GM19463 (cell line): ENCODE results near the gene MACO1.
"Not testable (repeated sequence)": the region's sequence is repeated elsewhere in the genome, so short reads cannot be mapped to it uniquely, and the experiment has no call there.

ENCODE experiments used
- ATAC-seq: cut with Tn5 transposase; IDR thresholded peaks from one replicate; pipeline ENCODE4 v1.9.1; 2021; ENCODE audit warnings: mild to moderate bottlenecking, moderate library complexity; ENCODE audit not compliant: unreplicated experiment

MACO1 gene

DNA sequence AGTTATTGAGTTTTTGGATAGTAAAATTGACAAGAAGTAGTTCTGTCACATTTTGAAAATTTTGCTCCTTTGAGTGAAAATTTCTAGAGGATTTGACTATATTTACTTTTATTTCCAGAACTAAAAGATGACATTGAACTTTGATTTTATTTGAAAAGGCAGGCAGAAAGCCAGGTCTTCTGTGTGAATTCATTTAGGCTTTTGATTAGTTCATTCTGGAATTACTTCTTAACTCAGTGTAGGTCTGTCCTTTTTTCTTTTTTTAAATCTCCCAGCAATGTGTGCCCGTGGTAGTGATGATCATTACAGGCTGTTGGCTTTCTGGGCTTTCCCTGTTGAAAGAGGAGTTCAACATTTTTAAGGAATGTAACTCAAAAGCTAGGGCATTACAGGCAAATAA, 53.8 kb downstream of the MACO1 start:
- no peak for ATAC-seq

DNA sequence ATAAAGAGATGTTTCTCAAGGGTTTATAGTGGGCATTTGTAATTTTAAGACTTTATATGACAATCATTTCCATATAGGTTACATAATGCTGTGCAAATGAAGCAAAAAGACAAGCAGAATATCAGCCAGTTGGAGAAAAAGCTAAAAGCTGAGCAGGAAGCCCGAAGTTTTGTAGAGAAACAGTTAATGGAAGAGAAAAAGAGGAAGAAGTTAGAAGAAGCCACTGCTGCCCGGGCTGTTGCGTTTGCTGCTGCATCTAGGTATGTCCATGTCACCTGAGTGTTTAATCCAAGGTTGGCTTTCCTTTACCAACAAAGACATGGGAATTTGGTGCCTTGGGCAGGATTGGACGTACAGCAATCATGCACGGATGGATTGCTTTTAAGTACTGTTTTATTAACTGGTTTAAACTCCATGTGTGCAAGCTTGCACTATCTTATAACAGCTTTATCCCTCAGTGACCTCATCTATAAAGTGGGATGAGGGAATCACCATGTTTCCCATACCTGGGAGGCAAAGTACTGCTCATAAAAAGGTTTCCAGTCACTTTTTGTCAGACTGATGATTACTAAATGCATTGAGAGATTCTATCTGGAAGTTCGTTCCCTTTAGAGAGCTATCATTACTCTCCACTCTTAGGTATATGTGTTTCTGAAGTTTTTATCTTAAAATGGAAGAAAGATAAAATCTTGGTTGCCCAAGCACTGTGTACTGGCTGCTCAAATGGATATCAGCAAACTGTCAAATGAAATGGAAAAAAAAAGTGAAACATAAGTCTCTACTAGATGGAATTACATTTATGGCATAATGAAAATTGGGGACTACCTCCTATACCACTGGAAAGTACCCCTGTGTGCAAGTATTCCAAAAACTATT, 55.1 kb downstream of the MACO1 start:
- ATAC-seq = no peak

DNA sequence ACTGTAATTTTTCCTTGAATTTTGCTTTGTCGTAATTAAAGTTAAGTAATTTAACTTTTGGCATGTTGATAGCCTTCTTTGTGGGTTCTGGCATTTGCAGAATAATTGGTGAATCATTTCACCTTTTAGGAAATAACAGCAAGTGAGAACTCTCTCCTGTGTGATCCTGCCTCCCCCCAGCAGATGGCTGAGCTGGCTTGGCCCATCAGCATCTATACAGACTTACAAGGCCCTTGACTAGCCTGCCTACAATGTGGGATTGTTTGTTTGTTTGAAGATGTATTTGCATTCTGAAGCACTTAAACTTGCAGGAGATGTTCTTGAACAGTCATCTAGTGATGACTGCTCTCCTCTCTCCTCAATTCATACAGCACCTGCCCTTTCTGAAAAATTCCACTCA, 55.9 kb downstream of the MACO1 start:
- ATAC-seq = no peak

DNA sequence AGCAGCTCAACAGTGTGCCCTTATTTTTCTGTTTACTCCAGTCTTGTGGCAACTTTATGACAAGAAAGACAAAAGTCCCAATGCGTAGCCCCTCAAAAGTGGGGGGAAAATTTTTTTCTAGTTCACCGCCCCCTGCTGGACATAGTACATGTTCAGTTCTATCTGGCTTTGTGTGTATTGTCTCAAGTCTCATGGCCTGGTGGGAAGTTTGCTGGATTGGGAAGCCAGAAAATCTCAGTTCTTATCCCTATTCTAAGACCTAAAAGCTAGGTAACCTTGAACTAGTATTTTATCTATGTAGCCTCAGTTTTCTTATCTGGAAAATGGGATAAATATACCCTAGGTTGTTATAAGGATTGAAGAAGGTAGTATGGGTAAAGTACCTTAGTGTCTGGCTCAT, 56.9 kb downstream of the MACO1 start:
- no peak for ATAC-seq

DNA sequence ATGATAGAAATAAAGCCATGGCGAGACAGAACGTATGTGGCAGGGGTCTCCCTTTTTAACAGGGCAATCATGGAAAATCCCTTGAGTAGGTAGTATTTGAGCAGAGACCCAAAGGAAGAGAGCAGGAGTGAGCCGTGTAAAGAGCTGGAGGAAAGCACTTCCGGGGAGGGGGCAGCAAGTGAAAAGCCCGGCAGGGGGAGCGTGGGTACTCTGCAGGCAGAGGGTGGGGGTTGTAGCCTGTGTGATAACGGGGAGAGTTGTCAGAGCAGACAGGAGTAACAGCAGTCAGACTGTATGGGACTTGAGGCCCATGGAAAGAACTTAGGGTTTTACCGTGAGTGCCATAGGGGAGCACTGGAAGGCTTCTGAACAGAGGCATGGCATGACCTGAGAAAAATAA, 61.6 kb downstream of the MACO1 start:
- no peak for ATAC-seq

DNA sequence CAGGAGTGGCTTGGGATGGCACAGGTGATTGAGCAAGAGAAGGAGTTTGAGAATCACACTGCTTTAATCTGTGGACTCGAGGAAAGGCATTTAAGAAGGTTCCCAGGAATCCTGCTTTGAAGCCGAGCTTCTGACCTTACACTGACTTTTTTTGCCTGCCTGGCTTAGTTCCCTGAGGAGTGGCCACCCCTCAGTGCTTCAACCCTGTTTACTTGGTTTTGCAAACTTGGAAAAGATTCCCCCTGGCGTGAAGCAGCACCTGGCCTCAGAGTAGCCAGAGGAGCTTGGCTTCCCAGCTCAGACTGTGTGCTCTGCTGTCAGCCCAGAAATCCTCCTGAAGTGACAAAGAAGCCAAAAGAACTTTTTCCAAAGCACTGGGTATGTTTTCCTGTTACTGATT, 64.3 kb downstream of the MACO1 start:
- no peak for ATAC-seq

DNA sequence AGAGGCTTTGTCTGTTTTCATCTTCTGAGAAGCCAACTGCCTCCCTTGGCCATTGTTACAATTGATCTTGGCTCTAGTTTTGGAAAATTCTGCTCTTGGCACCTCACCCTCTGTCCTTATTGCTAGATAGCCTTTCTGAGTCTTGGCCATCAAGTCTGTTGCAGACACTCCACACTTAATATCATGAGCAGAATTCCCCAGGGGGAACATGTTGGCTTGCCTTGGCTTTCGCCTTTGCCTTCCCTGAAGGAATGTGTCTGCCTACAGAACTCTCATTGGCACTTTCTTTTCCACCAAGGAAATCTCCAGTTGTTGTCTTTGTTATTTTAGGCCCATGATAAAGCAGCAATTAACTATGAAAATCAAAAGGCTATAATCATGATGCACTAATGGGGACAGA, 70.0 kb downstream of the MACO1 start:
- ATAC-seq = no peak

DNA sequence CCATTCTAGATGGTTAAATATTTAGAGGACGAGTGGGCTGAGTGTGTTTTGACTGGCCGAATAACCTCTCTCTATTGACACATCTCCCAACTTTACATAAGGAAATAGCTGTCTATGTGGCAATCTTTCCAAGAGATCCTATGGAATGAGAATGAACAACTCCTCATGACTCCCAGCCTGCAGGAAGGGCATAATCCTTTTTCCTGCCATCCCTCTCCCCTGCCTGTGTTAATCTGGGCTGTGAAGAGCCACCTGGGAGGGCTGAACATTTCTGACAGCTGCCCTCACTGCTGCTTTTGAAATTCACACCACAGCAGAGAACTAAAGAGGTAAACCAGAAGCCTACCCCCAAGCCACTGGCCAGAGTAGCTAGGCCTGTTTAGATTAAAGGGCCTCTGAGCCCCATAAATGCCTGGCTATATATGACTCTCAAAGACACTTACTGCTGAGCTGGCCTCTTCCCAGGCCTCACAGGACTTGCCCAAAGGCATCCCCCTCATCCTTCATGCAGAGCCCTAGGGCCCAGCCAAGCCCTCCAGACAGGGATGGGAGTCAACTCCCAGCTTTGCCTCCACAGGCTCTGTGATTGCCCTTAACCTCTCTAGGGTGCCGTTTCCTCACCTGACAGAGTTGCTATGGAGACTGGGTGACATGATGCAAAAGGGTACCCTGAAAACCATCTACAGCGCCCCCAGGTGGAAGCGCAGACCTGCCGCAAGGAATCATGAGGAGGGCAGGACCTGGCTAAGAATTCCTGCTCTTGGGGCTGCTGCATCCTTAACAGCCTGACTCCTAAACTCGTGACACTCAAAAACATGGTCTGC, 70.8 kb downstream of the MACO1 start:
- ATAC-seq = no peak

DNA sequence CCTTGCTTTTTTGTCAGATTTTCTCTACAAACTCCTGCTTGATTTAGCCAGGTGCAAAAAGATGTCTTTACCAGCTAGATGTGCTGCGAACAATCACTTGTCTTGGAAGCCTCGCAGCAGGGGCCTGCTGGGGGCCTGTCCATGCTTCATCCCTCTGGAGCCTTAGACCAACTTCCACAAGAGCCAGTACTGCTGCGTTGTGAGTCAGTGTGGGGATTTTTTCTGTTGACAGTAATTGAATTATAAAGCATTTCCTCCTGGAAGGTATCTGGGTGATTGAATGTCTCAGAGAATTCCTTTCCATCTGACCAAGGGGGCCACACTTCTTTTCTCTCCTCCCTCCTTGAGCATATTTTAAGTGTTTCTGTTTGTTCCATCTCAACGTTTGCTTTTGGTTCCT, 72.3 kb downstream of the MACO1 start:
- no peak for ATAC-seq

DNA sequence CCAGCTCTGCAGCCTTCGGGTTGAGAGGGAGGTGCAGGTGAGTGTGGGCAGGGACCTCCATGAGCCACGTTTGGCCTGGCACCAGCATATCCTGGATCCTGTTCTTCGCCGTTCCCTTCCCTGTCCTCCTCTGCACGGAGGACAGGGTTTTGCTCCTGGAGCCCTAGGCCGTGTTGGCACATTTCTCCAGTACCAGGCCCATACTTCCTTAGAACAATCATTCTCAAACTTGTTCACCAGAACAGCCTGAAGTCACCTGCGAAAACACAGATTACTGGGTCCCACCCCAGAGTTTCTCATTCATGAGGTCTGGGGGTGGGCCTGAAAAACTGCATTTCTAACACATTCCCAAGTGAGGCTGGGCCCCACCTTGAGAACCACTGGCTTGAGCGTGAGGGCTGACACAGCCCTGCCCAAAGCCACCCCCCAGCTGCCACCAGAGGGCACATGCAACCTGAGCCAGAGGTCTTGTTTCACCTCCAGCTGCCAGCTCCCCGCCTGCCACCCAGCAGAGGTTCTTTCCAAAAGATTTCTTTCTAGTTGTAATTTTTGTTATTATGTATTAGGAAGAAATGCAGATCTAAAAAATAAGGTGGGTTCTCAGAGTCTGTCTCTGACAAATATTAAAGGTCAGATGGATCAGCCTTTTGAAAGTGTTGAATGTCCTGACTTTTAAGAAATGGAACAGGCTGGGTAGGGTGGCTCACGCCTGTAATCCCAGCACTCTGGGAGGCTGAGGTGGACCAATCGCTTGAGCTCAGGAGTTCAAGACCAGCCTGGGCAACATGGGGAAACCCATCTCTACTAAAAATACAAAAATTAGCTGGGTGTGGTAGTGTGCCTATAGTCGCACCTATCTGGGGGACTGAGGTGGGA, 73.1 kb downstream of the MACO1 start:
- no peak for ATAC-seq

DNA sequence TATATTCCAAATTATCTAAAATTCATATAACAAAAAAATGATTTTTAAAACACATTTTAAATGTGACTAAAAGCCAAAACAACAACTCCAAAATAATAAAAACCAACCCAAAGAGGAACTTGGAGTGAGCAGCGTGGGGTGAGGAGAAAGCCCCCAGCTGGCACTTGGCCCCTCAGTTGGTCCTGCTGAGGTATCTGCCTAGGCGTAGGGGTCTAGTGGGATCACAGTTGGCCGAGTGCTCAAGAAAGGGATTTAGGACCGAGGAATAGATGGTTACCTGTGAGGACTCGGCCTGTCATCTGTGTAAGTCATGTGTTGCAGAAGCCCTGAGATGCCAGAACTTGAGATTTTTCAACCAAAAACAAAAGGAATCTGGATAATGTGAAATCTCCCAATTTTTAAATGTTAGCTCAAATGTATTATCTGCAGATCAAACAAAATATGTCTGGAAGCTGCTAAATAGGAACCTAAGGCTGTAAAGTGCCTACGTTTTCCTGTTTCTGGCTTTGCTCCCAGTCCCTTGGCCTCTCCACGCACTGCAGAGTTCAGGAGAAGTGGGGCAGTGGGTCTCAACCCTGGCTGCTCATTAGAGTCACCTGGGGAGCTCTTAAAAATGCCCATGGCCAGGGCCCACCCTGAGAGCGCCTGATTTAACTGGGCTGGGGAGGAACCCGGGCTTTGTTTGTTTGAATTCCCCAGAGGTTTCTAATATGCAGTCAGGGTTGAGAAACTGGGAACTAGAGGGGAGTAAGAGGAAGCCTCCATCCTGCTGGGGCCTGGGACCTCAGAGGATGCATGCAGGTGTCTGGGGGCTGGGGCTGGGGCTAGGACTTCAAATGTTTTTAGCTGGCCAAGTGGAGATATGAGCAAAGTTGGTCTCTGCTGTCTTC, 74.3 kb downstream of the MACO1 start:
- ATAC-seq = no peak

DNA sequence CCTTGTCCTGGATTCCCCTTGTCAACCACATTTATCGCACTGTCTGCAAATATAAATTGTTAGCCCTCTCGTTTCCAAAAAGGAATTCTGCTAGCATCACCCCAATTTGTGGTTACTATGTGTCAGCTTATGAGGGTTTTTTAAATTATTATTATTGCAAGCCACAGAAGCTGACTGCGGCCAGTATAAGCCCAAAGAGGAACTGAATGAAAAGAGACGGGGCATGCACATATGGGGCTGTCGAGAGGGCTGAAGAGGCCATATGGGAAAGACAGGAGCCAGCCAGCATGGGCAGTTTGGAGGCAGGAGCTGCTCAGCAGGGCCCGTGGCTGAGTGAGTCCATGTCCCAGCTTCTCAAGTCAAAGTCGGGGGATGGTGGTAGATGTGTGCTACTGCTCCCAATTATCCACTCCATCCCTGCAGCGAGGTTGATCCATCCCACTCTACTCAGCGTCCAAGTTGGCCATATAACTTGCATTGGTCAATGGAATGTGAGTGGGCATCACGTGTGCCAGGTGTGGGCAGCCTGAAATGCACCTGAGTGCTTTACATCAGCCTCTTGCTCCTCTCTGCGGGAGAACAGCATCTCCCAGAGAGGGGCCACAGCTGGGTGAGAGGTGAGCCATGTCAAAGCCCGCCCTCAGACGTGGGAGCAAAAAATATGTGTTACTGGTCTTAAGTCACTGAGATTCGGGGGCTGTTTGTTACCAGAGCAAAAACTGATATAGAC, 75.1 kb downstream of the MACO1 start:
- ATAC-seq = no peak

DNA sequence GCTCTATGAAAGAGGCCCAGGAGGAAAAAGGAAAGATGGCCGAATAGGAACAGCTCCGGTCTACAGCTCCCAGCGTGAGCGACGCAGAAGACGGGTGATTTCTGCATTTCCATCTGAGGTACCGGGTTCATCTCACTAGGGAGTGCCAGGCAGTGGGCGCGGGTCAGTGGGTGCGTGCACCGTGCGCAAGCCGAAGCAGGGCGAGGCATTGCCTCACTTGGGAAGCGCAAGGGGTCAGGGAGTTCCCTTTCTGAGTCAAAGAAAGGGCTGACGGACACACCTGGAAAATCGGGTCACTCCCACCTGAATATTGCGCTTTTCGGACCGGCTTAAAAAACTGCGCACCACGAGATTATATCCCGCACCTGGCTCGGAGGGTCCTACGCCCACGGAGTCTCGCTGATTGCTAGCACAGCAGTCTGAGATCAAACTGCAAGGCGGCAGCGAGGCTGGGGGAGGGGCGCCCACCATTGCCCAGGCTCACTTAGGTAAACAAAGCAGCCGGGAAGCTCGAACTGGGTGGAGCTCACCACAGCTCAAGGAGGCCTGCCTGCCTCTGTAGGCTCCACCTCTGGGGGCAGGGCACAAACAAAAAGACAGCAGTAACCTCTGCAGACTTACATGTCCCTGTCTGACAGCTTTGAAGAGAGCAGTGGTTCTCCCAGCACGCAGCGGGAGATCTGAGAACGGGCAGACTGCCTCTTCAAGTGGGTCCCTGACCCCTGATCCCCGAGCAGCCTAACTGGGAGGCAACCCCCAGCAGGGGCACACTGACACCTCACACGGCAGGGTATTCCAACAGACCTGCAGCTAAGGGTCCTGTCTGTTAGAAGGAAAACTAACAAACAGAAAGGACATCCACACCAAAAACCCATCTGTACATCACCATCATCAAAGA, 76.1 kb downstream of the MACO1 start:
- ATAC-seq = not testable (repeated sequence)

DNA sequence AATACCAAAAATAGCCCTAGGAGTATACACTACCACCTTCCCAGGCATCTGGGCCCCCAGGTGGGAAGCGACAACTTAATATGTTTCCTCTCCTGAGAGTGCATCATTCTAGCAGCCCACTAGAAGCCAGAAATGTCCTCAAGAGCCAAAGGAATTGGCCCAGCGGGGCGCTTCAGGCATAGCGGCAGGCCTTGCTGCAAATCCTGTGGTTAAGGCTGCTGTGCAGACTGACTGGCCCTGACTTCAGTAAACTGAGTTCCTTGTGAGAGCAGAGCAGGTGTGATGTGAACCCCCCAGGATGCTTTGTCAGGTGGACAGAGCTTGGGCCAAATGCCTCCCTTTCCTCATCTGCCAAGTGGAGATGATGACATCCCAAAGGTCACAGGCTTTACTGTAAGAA, 83.0 kb downstream of the MACO1 start:
- ATAC-seq = no peak

DNA sequence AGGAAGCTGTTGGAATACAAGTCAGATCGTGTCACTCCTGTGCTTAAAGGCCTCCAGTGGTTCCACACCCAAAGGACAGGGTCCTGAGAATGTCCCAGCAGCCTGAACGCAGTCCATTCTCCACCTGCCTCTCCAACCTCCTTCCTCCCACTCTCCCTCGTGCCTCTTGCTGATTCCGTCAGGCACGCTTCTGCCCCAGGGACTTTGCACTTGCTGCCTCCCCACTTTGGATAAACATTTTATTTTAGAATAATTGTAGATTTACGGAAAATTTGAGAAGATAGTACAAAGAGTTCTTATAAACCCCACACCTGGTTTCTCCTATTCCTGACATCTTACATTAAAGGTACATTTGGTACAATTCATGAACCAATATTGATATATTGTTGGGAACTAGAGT, 84.3 kb downstream of the MACO1 start:
- no peak for ATAC-seq

DNA sequence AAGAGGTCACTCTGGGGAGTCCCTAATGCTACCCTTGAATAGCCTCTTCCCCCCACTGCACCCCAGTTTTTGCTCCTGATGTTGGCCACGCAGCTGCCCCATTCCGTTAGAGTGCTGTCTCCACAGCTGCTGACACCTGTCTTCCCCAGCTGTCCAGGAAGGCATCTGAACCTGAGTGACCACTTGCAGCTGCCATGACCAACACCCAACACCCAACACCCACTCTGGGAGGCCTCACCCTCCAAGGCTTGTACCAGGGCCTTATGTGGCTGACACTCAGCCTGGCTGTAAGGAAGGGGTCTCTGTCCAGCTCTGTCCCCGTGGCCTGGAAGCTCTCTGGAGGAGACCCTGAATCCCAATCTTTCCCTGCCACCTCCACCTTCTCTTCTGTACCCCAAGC, 86.0 kb downstream of the MACO1 start:
- no peak for ATAC-seq

DNA sequence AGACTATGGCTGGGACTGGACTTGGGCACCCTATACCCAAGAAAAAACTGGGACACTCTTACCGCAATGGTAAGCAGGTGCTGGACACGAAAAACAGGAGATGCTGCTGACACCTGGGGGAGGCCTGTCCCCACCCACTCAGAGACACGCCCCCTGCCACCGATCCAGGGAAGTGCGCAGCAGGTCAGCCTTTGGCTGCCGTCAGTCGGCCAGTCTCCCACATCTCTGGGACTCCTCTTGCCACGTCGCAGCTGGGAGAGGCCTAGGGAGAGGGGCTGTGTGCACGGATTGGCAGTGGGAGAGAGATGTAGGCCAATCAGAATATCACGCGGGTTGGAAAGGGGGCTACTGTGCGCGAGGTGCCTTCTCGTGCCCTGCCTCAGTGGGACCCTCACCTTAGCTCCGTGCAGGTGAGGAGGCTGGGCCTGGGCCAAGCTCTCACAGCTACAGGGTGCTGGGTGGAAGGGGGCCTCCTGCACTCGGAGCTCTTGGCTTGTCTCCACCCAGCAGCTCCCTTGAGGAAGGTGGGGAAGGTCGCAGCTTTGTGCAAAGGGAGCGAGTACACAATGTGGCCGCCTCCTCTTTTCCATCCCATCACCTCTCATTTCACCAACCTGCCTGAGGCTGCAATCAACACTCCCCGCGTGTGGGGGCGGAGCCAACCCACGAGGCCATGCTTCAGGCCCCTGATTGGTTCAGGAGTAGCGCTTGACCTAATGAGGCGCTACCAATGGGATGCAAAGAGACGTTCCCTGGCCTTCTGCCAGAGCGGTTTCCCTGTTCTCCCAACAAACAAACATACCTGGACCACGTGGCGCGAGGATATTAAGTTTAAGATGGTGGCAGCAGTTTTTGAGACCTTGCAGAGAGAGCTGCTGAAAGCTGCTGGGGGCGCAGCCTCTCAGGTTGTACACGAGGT, 87.0 kb downstream of the MACO1 start:
- no peak for ATAC-seq

DNA sequence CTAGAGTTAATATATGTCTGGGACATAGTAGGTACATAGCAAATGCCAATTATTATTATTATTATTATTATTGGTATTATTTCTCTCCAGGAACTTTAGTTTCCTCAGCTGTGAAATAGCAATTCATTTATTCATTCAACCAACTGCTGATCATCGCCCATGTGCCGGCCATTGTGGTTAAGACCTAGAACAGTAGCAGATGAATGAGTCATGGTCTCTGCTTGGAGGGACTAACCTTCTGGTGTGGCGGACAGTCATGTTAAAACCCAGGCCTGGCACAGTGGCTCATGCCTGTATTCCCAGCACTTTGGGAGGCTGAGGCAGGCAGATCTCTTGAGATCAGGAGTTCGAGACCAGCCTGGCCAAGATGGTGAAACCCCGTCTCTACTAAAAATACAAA, 88.9 kb downstream of the MACO1 start:
- no peak for ATAC-seq
